Right cardiac atrium (tissue), 5 donors: ENCODE results near the gene TMEM236. TPM values are rescaled to one million over a fixed set of nuclear protein-coding genes. Genes with fewer than 3 reads are reported as not detected.

Experiments
- ATAC-seq, 2 donors: fragments of 200-7000 bp; cut with Tn5 transposase; one replicate each; pipeline versions ENCODE4 v1.8.0 to v1.9.1; 2020; ENCODE audit warnings: moderate library complexity in 2 of 2, mild to moderate bottlenecking in 1 of 2
- DNase-seq, 3 donors: peaks; one replicate each; pipeline ENCODE4 v3.0.0-alpha.2; 2020
- H3K27ac ChIP-seq: one replicate; pipeline ENCODE4 v1.5.1; 2013; ENCODE audit warnings: mild to moderate bottlenecking, low read length, control low read depth, moderate library complexity
- H3K27me3 ChIP-seq: one replicate; pipeline ENCODE4 v1.6.1; 2013; ENCODE audit not compliant: control insufficient read depth, insufficient read depth
- H3K4me1 ChIP-seq: one replicate; pipeline ENCODE4 v1.6.1; 2013; ENCODE audit warnings: low read length; ENCODE audit not compliant: control insufficient read depth, insufficient read depth
- H3K4me3 ChIP-seq: one replicate; pipeline ENCODE4 v1.5.1; 2013; ENCODE audit warnings: low read length, control low read depth
- H3K9me3 ChIP-seq: one replicate; pipeline ENCODE4 v1.6.1; 2013; ENCODE audit warnings: low read length; ENCODE audit not compliant: control insufficient read depth
- WGBS: extraction: QIAGEN DNeasy Blood & Tissue Kit; methylation state at CpG from one replicate; pipeline ENCODE4 v1.1.7; 2013; 5-methylcytosine and 5-hydroxymethylcytosine counted together
- intact Hi-C, 4 donors: fragments of 100-400 bp; cut with DNase I; formaldehyde crosslinking; loops; one replicate each; pipeline versions ENCODE4 v1.11.0 to v1.14.0; 2022 to 2023
- polyA plus RNA-seq: library from polyadenylated mRNA; stranded (reverse); fragments of 200-250 nt; gene quantifications from one replicate; pipeline ENCODE4 v1.2.3, GENCODE V29; 2013
- total RNA-seq, 4 donors: library from RNA; stranded (reverse); fragmentation: NEBNext Ultra II Directional; extraction: Animal tissue kit (Norgen Biotek cat#: 25700); gene quantifications; one replicate each; pipeline ENCODE4 v1.2.1, GENCODE V29; 2021
- donor health status: healthy with polysubstance abuse.
- donor health status: DM: no; HTN: yes; CAD: no.
- donor health status: DM: no; HTN: no; CAD: no.
- donor health status: DM: no; HTN: yes; CAD: no; lungs with severe emphysema.
- donor health status: DM: yes; HTN: yes; CAD: no.

TMEM236 gene
- total and polyA plus RNA-seq, 5 donors = 0.27 to 1.0 (median 0.71) TPM

- peaks cover 1% of the 10 kb centered on the region for H3K4me1 ChIP-seq
- no peaks in the 10 kb centered on the region for H3K27me3 ChIP-seq
- intact Hi-C loops = no loop called here
- H3K4me3 ChIP-seq = no peak overlapping the region
- ATAC-seq = no peak
- WGBS = 86% methylated on average over 6 of the region's 6 CpGs
- no peak overlapping the region for H3K27ac ChIP-seq
- no peak for DNase-seq
- H3K9me3 ChIP-seq = no peaks in the 10 kb centered on the region
Measured at GRCh38 chr10:17831896-17832295, 79.9 kb downstream of the TMEM236 start.

- Histone ChIP-seq H3K4me1 (peaks cover 1% of the 10 kb centered on the region), H3K27me3 (no peaks in the 10 kb centered on the region), H3K4me3 (no peak overlapping the region), H3K9me3 (no peaks in the 10 kb centered on the region), H3K27ac (no peak overlapping the region)
- DNase-seq (no peak), ATAC-seq (no peak)
- intact Hi-C loops = no loop called here
- 72% methylated on average over 6 of the region's 6 CpGs for WGBS
Measured at GRCh38 chr10:17833656-17834055, 81.7 kb downstream of the TMEM236 start.

GRCh38 chr10:17835688-17836087, 83.7 kb downstream of the TMEM236 start:
- Histone ChIP-seq H3K27ac (no peak overlapping the region), H3K4me1 (peaks cover 1% of the 10 kb centered on the region), H3K27me3 (no peaks in the 10 kb centered on the region), H3K4me3 (no peak overlapping the region), H3K9me3 (no peaks in the 10 kb centered on the region)
- WGBS = 48% methylated on average over 1 of the region's 1 CpG
- intact Hi-C loops = no loop called here
- ATAC-seq = no peak
- no peak for DNase-seq

GRCh38 chr10:17836942-17837341, 84.9 kb downstream of the TMEM236 start:
- H3K4me3 ChIP-seq = peak overlapping the region; percentile 35
- no peaks in the 10 kb centered on the region for H3K27me3 ChIP-seq
- 2% methylated on average over 8 of the region's 8 CpGs for WGBS
- H3K9me3 ChIP-seq = no peaks in the 10 kb centered on the region
- ATAC-seq (peak; percentile 75 to 90), DNase-seq (peak; percentile 28 to 68 (median 47))
- H3K27ac ChIP-seq = no peak overlapping the region
- intact Hi-C loops = no loop called here
- H3K4me1 ChIP-seq = peaks cover 1% of the 10 kb centered on the region

GRCh38 chr10:17838080-17838648, 86.2 kb downstream of the TMEM236 start:
- Histone ChIP-seq H3K27ac (no peak overlapping the region), H3K4me1 (peaks cover 1% of the 10 kb centered on the region), H3K9me3 (no peaks in the 10 kb centered on the region), H3K27me3 (no peaks in the 10 kb centered on the region), H3K4me3 (no peak overlapping the region)
- WGBS = 34% methylated on average over 9 of the region's 9 CpGs
- peak in 1 of 2 donors; percentile 42 for ATAC-seq
- intact Hi-C loops = no loop called here
- no peak for DNase-seq

- H3K27ac ChIP-seq = no peak overlapping the region
- no peak for DNase-seq
- no peaks in the 10 kb centered on the region for H3K9me3 ChIP-seq
- 84% methylated on average over 1 of the region's 1 CpG for WGBS
- no peaks in the 10 kb centered on the region for H3K27me3 ChIP-seq
- peaks cover 1% of the 10 kb centered on the region for H3K4me1 ChIP-seq
- no peak for ATAC-seq
- intact Hi-C loops = loop anchor here in 1 of 4 donors (10.0 kb wide), 1 partner anchor 374 kb away; no protein-coding TSS in a partner anchor
- no peak overlapping the region for H3K4me3 ChIP-seq
Measured at GRCh38 chr10:17841050-17841449, 89.0 kb downstream of the TMEM236 start.

GRCh38 chr10:17842641-17843040, 90.6 kb downstream of the TMEM236 start:
- WGBS = 83% methylated on average over 5 of the region's 5 CpGs
- H3K4me3 ChIP-seq = no peak overlapping the region
- no peaks in the 10 kb centered on the region for H3K9me3 ChIP-seq

GRCh38 chr10:17847585-17848296, 95.7 kb downstream of the TMEM236 start:
- Histone ChIP-seq H3K9me3 (no peaks in the 10 kb centered on the region), H3K27me3 (no peaks in the 10 kb centered on the region), H3K27ac (no peak overlapping the region), H3K4me3 (no peak overlapping the region), H3K4me1 (no peaks in the 10 kb centered on the region)
- ATAC-seq = no peak
- 57% methylated on average over 5 of the region's 5 CpGs for WGBS
- no peak for DNase-seq
- intact Hi-C loops = loop anchor here (5.0 to 10.0 kb wide), 3 partner anchors 365 to 370 kb away; no protein-coding TSS in a partner anchor

More at GRCh38 chr10:17842641-17843040, 90.6 kb downstream of the TMEM236 start:
- no peak for DNase-seq
- intact Hi-C loops = loop anchor here in 1 of 4 donors (10.0 kb wide), 1 partner anchor 372 kb away; no protein-coding TSS in a partner anchor
- Histone ChIP-seq H3K4me1 (no peaks in the 10 kb centered on the region), H3K27me3 (no peaks in the 10 kb centered on the region), H3K27ac (no peak overlapping the region)
- ATAC-seq = no peak

DNA sequence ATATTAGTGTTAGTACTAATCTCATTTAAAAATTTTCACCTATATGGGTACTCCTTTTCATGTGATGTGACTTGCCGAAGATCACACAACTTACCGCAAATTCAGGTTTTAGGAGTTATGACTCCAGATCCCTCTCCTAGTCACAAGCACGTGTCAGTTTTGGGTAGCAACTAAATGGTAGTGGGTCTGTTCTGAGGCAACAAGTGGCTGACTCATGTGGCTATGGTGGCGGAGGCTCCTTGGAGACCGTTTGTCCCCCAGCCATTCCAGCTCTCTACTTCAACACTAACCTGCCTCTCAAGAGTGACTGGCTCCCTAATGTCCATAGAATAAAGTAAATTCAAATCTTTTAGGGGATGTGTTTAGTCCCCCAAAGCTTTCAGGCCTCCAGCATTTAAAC, 96.6 kb downstream of the TMEM236 start:
- Histone ChIP-seq H3K4me3 (no peak overlapping the region), H3K9me3 (no peaks in the 10 kb centered on the region), H3K4me1 (no peaks in the 10 kb centered on the region), H3K27me3 (no peaks in the 10 kb centered on the region), H3K27ac (no peak overlapping the region)
- ATAC-seq (no peak), DNase-seq (no peak)
- intact Hi-C loops = loop anchor here (5.0 to 10.0 kb wide), 3 partner anchors 364 to 369 kb away; no protein-coding TSS in a partner anchor
- 86% methylated on average over 5 of the region's 5 CpGs for WGBS
